Naive thymus-derived CD4-positive, alpha-beta T cell (primary cell): Measurements from ENCODE around the gene COL2A1. TPM values are rescaled to one million over a fixed set of nuclear protein-coding genes. Genes with fewer than 3 reads are reported as not detected.

Experiments used
- ATAC-seq: fragments of 150-1000 bp; cut with Tn5 transposase; 2 replicates; pipeline ENCODE4 v1.10.0; 2021; ENCODE audit warnings: mild to moderate bottlenecking, moderate library complexity
- CTCF ChIA-PET: fragments of 350-600 bp; sonication (Branson Sonifier 250); formaldehyde crosslinking; loops from one replicate; lab custom pipeline; 2021; ENCODE audit warnings: antibody characterized with exemption; lab: Charles Lee
- POLR2A ChIA-PET: fragments of 350-600 bp; sonication (Branson Sonifier 250); formaldehyde crosslinking; loops from one replicate; lab custom pipeline; 2021; ENCODE audit warnings: antibody characterized with exemption, inconsistent platforms; lab: Charles Lee
- DNase-seq, 9 donors: peaks; one replicate each; pipeline versions ENCODE4 v3.0.0 to v3.0.0-alpha.2; 2020 to 2022; ENCODE audit warnings: mixed read lengths in 1 of 9
- H3K27ac ChIP-seq: one replicate; pipeline ENCODE4 v1.7.0; 2013; ENCODE audit warnings: mild to moderate bottlenecking, low read depth, low read length, moderate library complexity
- H3K27me3 ChIP-seq, 2 donors: one replicate each; pipeline ENCODE4 v1.7.0; 2013; ENCODE audit warnings: low read length in 2 of 2, mild to moderate bottlenecking in 2 of 2, moderate library complexity in 2 of 2; ENCODE audit not compliant: control insufficient read depth in 2 of 2, insufficient read depth in 2 of 2
- H3K36me3 ChIP-seq, 3 experiments: 1 replicate in 2 of 3; 2 replicates in 1 of 3; pipeline ENCODE4 v1.7.0; 2013; ENCODE audit warnings: low read length in 3 of 3, mild to moderate bottlenecking in 3 of 3, moderate library complexity in 1 of 3; ENCODE audit not compliant: insufficient read depth in 3 of 3, control insufficient read depth in 2 of 3
- H3K4me1 ChIP-seq, 2 donors: one replicate each; pipeline ENCODE4 v1.7.0; 2013; ENCODE audit warnings: low read length in 2 of 2, mild to moderate bottlenecking in 2 of 2, moderate library complexity in 1 of 2; ENCODE audit not compliant: control insufficient read depth in 2 of 2, insufficient read depth in 2 of 2
- H3K4me3 ChIP-seq: 2 replicates; pipeline ENCODE4 v1.7.0; 2013; ENCODE audit warnings: mild to moderate bottlenecking, low read length
- H3K9me3 ChIP-seq, 3 experiments: 1 replicate in 2 of 3; 2 replicates in 1 of 3; pipeline ENCODE4 v1.7.0; 2013; ENCODE audit warnings: low read length in 3 of 3; ENCODE audit not compliant: control insufficient read depth in 2 of 3
- H3K27ac Mint-ChIP-seq, 9 donors: one replicate each; pipeline ENCODE4 v1.8.0; 2020 to 2022; ENCODE audit warnings: mixed read lengths in 9 of 9, mild to moderate bottlenecking in 8 of 9, moderate library complexity in 5 of 9, inconsistent platforms in 2 of 9
- H3K27me3 Mint-ChIP-seq, 5 donors: one replicate each; pipeline ENCODE4 v1.8.0; 2021 to 2022; ENCODE audit warnings: mixed read lengths in 5 of 5, mild to moderate bottlenecking in 1 of 5
- H3K36me3 Mint-ChIP-seq, 5 donors: one replicate each; pipeline ENCODE4 v1.8.0; 2020 to 2022; ENCODE audit warnings: mixed read lengths in 5 of 5, mild to moderate bottlenecking in 3 of 5, inconsistent platforms in 1 of 5
- H3K4me1 Mint-ChIP-seq, 7 donors: one replicate each; pipeline ENCODE4 v1.8.0; 2020 to 2022; ENCODE audit warnings: mixed read lengths in 7 of 7, mild to moderate bottlenecking in 3 of 7, inconsistent platforms in 1 of 7
- H3K4me3 Mint-ChIP-seq, 10 donors: one replicate each; pipeline ENCODE4 v1.8.0; 2020 to 2022; ENCODE audit warnings: mild to moderate bottlenecking in 10 of 10, mixed read lengths in 10 of 10, moderate library complexity in 6 of 10, inconsistent platforms in 2 of 10
- H3K9me3 Mint-ChIP-seq, 11 donors: one replicate each; pipeline ENCODE4 v1.8.0; 2020 to 2022; ENCODE audit warnings: mixed read lengths in 11 of 11, mild to moderate bottlenecking in 4 of 11, inconsistent platforms in 1 of 11, moderate library complexity in 1 of 11
- intact Hi-C, 2 donors: fragments of 100-400 bp; cut with micrococcal nuclease; formaldehyde crosslinking; loops; one replicate each; pipeline ENCODE4 v1.15.1; 2023
- polyA plus RNA-seq, 2 donors: library from polyadenylated mRNA; unstranded; fragments of 300-500 nt; fragmentation: Illumina TruSeq; gene quantifications; one replicate each; pipeline ENCODE4 v1.2.3, GENCODE V29; 2021
- total RNA-seq, 6 experiments: library from RNA in 5 of 6; stranded (reverse) in 5 of 6; gene quantifications; 1 replicate in 5 of 6; 2 replicates in 1 of 6; pipeline ENCODE4 v1.2.3 and lab custom pipeline; 2021 to 2026

Gene COL2A1
- total and polyA plus RNA-seq, 7 experiments from 2014 or later: not detected

- no peak for DNase-seq
- Mint-ChIP-seq H3K36me3 (no peaks in the 10 kb centered on the region), H3K4me3 (no peak overlapping the region), H3K4me1 (no peaks in the 10 kb centered on the region), H3K27me3 (peaks cover 0 to 19% (median 0%) of the 10 kb centered on the region in 5 donors), H3K27ac (no peak overlapping the region), H3K9me3 (peaks cover 0 to 1% (median 0%) of the 10 kb centered on the region in 11 donors)
- no peaks in the 10 kb centered on the region for H3K27me3 ChIP-seq
- ATAC-seq: no peak
- POLR2A ChIA-PET: no interaction called here
- no peaks in the 10 kb centered on the region for H3K4me1 ChIP-seq
- H3K27ac ChIP-seq: no peak overlapping the region
- no peak overlapping the region for H3K4me3 ChIP-seq
- intact Hi-C loops: no loop called here
- CTCF ChIA-PET: no interaction called here
- H3K9me3 ChIP-seq: no peaks in the 10 kb centered on the region
- no peaks in the 10 kb centered on the region for H3K36me3 ChIP-seq
Observed at GRCh38 chr12:47980197-47980596, 24.1 kb downstream of the COL2A1 start.

GRCh38 chr12:47979686-47980085, 24.6 kb downstream of the COL2A1 start:
- Histone ChIP-seq H3K4me1 (no peaks in the 10 kb centered on the region), H3K27me3 (no peaks in the 10 kb centered on the region), H3K27ac (no peak overlapping the region), H3K36me3 (no peaks in the 10 kb centered on the region), H3K4me3 (no peak overlapping the region), H3K9me3 (no peaks in the 10 kb centered on the region)
- Mint-ChIP-seq H3K4me1 (no peaks in the 10 kb centered on the region), H3K27me3 (peaks cover 0 to 14% (median 0%) of the 10 kb centered on the region in 5 donors), H3K27ac (no peak overlapping the region), H3K9me3 (peaks cover 0 to 1% (median 0%) of the 10 kb centered on the region in 11 donors), H3K36me3 (no peaks in the 10 kb centered on the region), H3K4me3 (no peak overlapping the region)
- ChIA-PET CTCF (no interaction called here), POLR2A (no interaction called here)
- DNase-seq: no peak
- intact Hi-C loops: no loop called here
- ATAC-seq: no peak

- Mint-ChIP-seq H3K4me3 (no peak overlapping the region), H3K36me3 (no peaks in the 10 kb centered on the region), H3K27me3 (peaks cover 0 to 8% (median 0%) of the 10 kb centered on the region in 5 donors), H3K4me1 (no peaks in the 10 kb centered on the region), H3K9me3 (peaks cover 0 to 1% (median 0%) of the 10 kb centered on the region in 11 donors), H3K27ac (peak overlapping the region in 1 of 9 donors; percentile 23)
- ChIA-PET POLR2A (interaction anchor here (0.6 kb wide), 1 partner anchor 564 kb away, joined by 4 read pairs; no protein-coding TSS in a partner anchor), CTCF (no interaction called here)
- Histone ChIP-seq H3K27me3 (no peaks in the 10 kb centered on the region), H3K4me3 (no peak overlapping the region), H3K9me3 (no peaks in the 10 kb centered on the region), H3K27ac (no peak overlapping the region), H3K4me1 (no peaks in the 10 kb centered on the region), H3K36me3 (no peaks in the 10 kb centered on the region)
- ATAC-seq (no peak), DNase-seq (no peak)
- intact Hi-C loops: no loop called here
Observed at GRCh38 chr12:47979166-47979565, 25.1 kb downstream of the COL2A1 start.

- Mint-ChIP-seq H3K9me3 (no peaks in the 10 kb centered on the region), H3K27me3 (peaks cover 0 to 6% (median 0%) of the 10 kb centered on the region in 5 donors), H3K4me3 (no peak overlapping the region), H3K4me1 (no peaks in the 10 kb centered on the region), H3K36me3 (no peaks in the 10 kb centered on the region), H3K27ac (no peak overlapping the region)
- intact Hi-C loops: no loop called here
- ChIA-PET CTCF (no interaction called here), POLR2A (no interaction called here)
- no peaks in the 10 kb centered on the region for H3K9me3 ChIP-seq
- no peak overlapping the region for H3K4me3 ChIP-seq
- ATAC-seq (no peak), DNase-seq (no peak)
- no peaks in the 10 kb centered on the region for H3K36me3 ChIP-seq
- no peaks in the 10 kb centered on the region for H3K27me3 ChIP-seq
- no peak overlapping the region for H3K27ac ChIP-seq
- no peaks in the 10 kb centered on the region for H3K4me1 ChIP-seq
Observed at GRCh38 chr12:47978598-47978873, 25.7 kb downstream of the COL2A1 start.

GRCh38 chr12:47977772-47978597, 26.3 kb downstream of the COL2A1 start:
- ATAC-seq (no peak), DNase-seq (no peak)
- Mint-ChIP-seq H3K36me3 (no peaks in the 10 kb centered on the region), H3K27ac (peak overlapping the region in 1 of 9 donors; percentile 70), H3K27me3 (peaks cover 0 to 4% (median 0%) of the 10 kb centered on the region in 5 donors), H3K4me3 (no peak overlapping the region), H3K4me1 (no peaks in the 10 kb centered on the region), H3K9me3 (no peaks in the 10 kb centered on the region)
- CTCF ChIA-PET: interaction anchor here (0.8 kb wide), 1 partner anchor 28 kb away, joined by 3 read pairs; no protein-coding TSS in a partner anchor
- no peaks in the 10 kb centered on the region for H3K27me3 ChIP-seq
- H3K4me3 ChIP-seq: no peak overlapping the region
- POLR2A ChIA-PET: no interaction called here
- H3K36me3 ChIP-seq: no peaks in the 10 kb centered on the region
- no peaks in the 10 kb centered on the region for H3K9me3 ChIP-seq
- intact Hi-C loops: no loop called here
- H3K4me1 ChIP-seq: no peaks in the 10 kb centered on the region
- no peak overlapping the region for H3K27ac ChIP-seq

- peaks cover 0 to 4% (median 0%) of the 10 kb centered on the region in 5 donors for H3K27me3 Mint-ChIP-seq
- no peaks in the 10 kb centered on the region for H3K27me3 ChIP-seq
- intact Hi-C loops: no loop called here
- no peak overlapping the region for H3K4me3 Mint-ChIP-seq
- H3K36me3 ChIP-seq: no peaks in the 10 kb centered on the region
- H3K9me3 Mint-ChIP-seq: no peaks in the 10 kb centered on the region
- no peak overlapping the region for H3K4me3 ChIP-seq
- H3K27ac ChIP-seq: no peak overlapping the region
- no peaks in the 10 kb centered on the region for H3K4me1 ChIP-seq
- ChIA-PET POLR2A (no interaction called here), CTCF (interaction anchor here (0.8 to 1.3 kb wide), 2 partner anchors 19 to 27 kb away, joined by 3 read pairs; no protein-coding TSS in a partner anchor)
- H3K9me3 ChIP-seq: no peaks in the 10 kb centered on the region
- DNase-seq (no peak), ATAC-seq (no peak)
- peaks cover 0 to 1% (median 0%) of the 10 kb centered on the region in 5 donors for H3K36me3 Mint-ChIP-seq
- no peaks in the 10 kb centered on the region for H3K4me1 Mint-ChIP-seq
- peak overlapping the region in 1 of 9 donors; percentile 70 for H3K27ac Mint-ChIP-seq
Observed at GRCh38 chr12:47977046-47977771, 27.1 kb downstream of the COL2A1 start.
